H1 (cell line): Measurements from ENCODE around the gene ABCG1. TPM values are rescaled to one million over a fixed set of nuclear protein-coding genes. Genes with fewer than 3 reads are reported as not detected.

Source experiments
- CBX5 ChIP-seq: fragments of 300-800, 300-1000 bp; sonication (generic); IDR thresholded peaks from 2 replicates; pipeline ENCODE4 v1.7.1; 2016; ENCODE audit warnings: antibody characterized with exemption, low read length, low read depth
- CTBP2 ChIP-seq: IDR thresholded peaks from 2 replicates; pipeline ENCODE4 v1.7.0; 2011; ENCODE audit warnings: borderline replicate concordance, mild to moderate bottlenecking, moderate library complexity, mixed read lengths, low read length; ENCODE audit not compliant: insufficient read depth, insufficient read length
- KDM1A ChIP-seq: fragments of 200-600, 300-600 bp; sonication (generic); IDR thresholded peaks from 2 replicates; pipeline ENCODE4 v1.7.1; 2016; ENCODE audit warnings: mild to moderate bottlenecking, low read length, borderline replicate concordance
- MAX ChIP-seq: IDR thresholded peaks from 2 replicates; pipeline ENCODE4 v1.6.1; 2012; ENCODE audit warnings: inconsistent platforms
- RFX5 ChIP-seq: IDR thresholded peaks from 2 replicates; pipeline ENCODE4 v1.6.1; 2011; ENCODE audit warnings: low read depth, low read length, improper control_type of control experiment, borderline replicate concordance
- SIN3A ChIP-seq, 2 experiments: IDR thresholded peaks in 1 of 2; conservative IDR thresholded peaks in 1 of 2; 2 replicates each; pipeline ENCODE4 v1.6.1; 2011 to 2012; ENCODE audit warnings: low read length in 2 of 2, improper control_type of control experiment in 1 of 2, low read depth in 1 of 2, mild to moderate bottlenecking in 1 of 2
- polyA plus RNA-seq, 7 experiments: library from polyadenylated mRNA; depleted of rRNA in 3 of 7; stranded (reverse) in 5 of 7; unstranded in 2 of 7; fragments of >200 nt in 5 of 7; fragments of 200-250 nt in 2 of 7; gene quantifications; 1 replicate in 5 of 7; 2 replicates in 1 of 7; 4 replicates in 1 of 7; pipeline versions ENCODE4 v1.2.1 to v1.2.3, GENCODE V29; 2011 to 2013; ENCODE audit warnings: missing spikeins in 2 of 7, mixed read lengths in 2 of 7
- total RNA-seq: library from RNA; stranded (reverse); fragmentation: NEBNext Ultra II Directional; extraction: Animal tissue kit (Norgen Biotek cat#: 25700); gene quantifications from 2 replicates; pipeline ENCODE4 v1.2.1, GENCODE V29; 2021

The ABCG1 gene
- total and polyA plus RNA-seq, 2 of the 8 experiments (the other 6 are each of a cell fraction or from before 2014, with no cell fraction given): 2.1 to 4.0 TPM

GRCh38 chr21:42340187-42341050 is 121.5 kb downstream of the ABCG1 start (continued):
- TF ChIP-seq KDM1A (no peak), CBX5 (no peak), SIN3A (conservative IDR thresholded peaks at IDR 0.05 in 1 of 2, IDR thresholded peaks at IDR 0.05 in 1 of 2; ENCODE audit: low read depth in 1 of 2, low read length in 2 of 2) (no peak), RFX5 (no peak), CTBP2 (no peak), MAX (no peak)
- TF ChIP-seq, all 59 proteins: peak for 0
